Measurements from ENCODE around the gene XPR1. TPM values are rescaled to one million over a fixed set of nuclear protein-coding genes. Genes with fewer than 3 reads are reported as not detected.

Gene XPR1
- polyA plus RNA-seq, 1 donor, result 46.2 TPM

GRCh38 chr1:180916012-180916770, 284.4 kb downstream of the XPR1 start:
- no peak for DNase-seq

- DNase-seq, result no peak
These were observed 284.9 kb downstream of the XPR1 start for GRCh38 chr1:180916771-180917170.

GRCh38 chr1:180917306-180918065, 285.7 kb downstream of the XPR1 start:
- no peak for DNase-seq

- no peak for DNase-seq
These were observed 286.7 kb downstream of the XPR1 start for GRCh38 chr1:180918519-180918918.

GRCh38 chr1:180919183-180919700, 287.4 kb downstream of the XPR1 start:
- DNase-seq, result no peak

- DNase-seq, result no peak
These were observed 288.4 kb downstream of the XPR1 start for GRCh38 chr1:180920193-180920592.

GRCh38 chr1:180920702-180921101, 288.9 kb downstream of the XPR1 start:
- no peak for DNase-seq

- no peak for DNase-seq
These were observed 289.6 kb downstream of the XPR1 start for GRCh38 chr1:180921386-180921785.

GRCh38 chr1:180921891-180922630, 290.2 kb downstream of the XPR1 start:
- no peak for DNase-seq

GRCh38 chr1:180922631-180923015, 290.8 kb downstream of the XPR1 start:
- DNase-seq, result no peak

GRCh38 chr1:180923021-180923841, 291.4 kb downstream of the XPR1 start:
- DNase-seq, result peak; percentile 50

- no peak for DNase-seq
These were observed 292.1 kb downstream of the XPR1 start for GRCh38 chr1:180923887-180924286.

- DNase-seq, result no peak
These were observed 293.1 kb downstream of the XPR1 start for GRCh38 chr1:180924939-180925338.

GRCh38 chr1:180925471-180926051, 293.7 kb downstream of the XPR1 start:
- no peak for DNase-seq

- peak; percentile 53 for DNase-seq
These were observed 294.6 kb downstream of the XPR1 start for GRCh38 chr1:180926164-180926981.

- no peak for DNase-seq
These were observed 295.5 kb downstream of the XPR1 start for GRCh38 chr1:180927348-180927747.

- DNase-seq, result no peak
These were observed 296.0 kb downstream of the XPR1 start for GRCh38 chr1:180927841-180928240.

GRCh38 chr1:180928331-180929230, 296.8 kb downstream of the XPR1 start:
- DNase-seq, result no peak

GRCh38 chr1:180929389-180929788, 297.6 kb downstream of the XPR1 start:
- DNase-seq, result no peak
